ENCODE measurements around the gene ZNF394.

DNA sequence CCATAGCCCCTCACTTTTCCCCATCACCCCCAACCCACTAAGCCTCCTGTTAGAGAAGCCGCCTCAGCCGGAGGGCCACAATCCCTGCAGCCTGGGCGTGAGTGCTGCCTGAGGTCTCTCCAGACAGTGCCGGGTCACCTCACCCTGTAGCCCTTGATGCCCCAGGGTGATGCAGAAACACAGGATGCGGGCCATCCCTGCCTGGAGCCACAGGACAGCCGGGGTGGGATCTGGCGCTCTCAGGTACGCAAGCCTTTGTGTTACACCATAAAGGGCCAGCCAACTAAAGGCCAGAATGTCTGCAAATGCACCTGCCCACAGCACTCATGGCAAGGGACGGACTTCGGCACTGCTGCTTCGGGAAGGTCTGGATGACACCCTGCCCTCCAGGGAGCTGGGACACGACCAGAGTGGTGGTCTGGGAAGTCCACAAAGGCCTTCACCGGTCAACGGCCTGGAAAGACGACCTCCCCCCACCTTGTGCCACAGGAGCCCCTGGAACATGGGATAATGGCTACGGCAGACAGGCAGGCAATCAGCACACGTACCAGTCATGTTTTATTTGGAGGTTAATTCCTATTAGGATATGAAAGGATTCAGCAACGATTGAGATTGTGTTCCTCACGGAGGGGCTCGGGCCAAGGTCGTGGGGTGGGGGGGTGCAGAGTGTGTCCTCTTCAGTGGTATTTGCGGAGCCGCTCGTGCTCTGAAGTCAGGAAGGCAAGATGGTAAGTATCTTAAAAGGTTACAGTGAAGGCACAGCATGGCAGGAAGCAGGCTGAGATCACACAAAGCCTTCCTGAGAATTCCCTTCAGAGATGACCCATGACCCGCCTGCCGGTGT lies 42.2 kb downstream of the ZNF394 start:
- TF ChIP-seq, protein P1, sequence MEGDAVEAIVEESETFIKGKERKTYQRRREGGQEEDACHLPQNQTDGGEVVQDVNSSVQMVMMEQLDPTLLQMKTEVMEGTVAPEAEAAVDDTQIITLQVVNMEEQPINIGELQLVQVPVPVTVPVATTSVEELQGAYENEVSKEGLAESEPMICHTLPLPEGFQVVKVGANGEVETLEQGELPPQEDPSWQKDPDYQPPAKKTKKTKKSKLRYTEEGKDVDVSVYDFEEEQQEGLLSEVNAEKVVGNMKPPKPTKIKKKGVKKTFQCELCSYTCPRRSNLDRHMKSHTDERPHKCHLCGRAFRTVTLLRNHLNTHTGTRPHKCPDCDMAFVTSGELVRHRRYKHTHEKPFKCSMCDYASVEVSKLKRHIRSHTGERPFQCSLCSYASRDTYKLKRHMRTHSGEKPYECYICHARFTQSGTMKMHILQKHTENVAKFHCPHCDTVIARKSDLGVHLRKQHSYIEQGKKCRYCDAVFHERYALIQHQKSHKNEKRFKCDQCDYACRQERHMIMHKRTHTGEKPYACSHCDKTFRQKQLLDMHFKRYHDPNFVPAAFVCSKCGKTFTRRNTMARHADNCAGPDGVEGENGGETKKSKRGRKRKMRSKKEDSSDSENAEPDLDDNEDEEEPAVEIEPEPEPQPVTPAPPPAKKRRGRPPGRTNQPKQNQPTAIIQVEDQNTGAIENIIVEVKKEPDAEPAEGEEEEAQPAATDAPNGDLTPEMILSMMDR (IDR thresholded peaks at IDR 0.05; ENCODE audit: low read depth, low read length, poor library complexity, severe bottlenecking) = no peak
- no peak for TF ChIP-seq EZH2phosphoT487 (IDR thresholded peaks at IDR 0.05; ENCODE audit: borderline replicate concordance, low read length)
